Suprapubic skin (tissue), 3 donors: ENCODE results near the gene STK17B.

Experiments
- CTCF ChIP-seq, 2 donors: fragments of 200-600 bp in 1 of 2; fragments of 450-650 bp in 1 of 2; sonication (generic) in 1 of 2; IDR thresholded peaks; one replicate each; pipeline ENCODE4 v1.5.1; 2016 to 2019; ENCODE audit warnings: antibody characterized with exemption in 2 of 2, mild to moderate bottlenecking in 1 of 2, moderate library complexity in 1 of 2
- EP300 ChIP-seq: sonication (generic); formaldehyde crosslinking; IDR thresholded peaks from one replicate; pipeline ENCODE4 v1.6.1; 2017; ENCODE audit warnings: antibody characterized with exemption

DNA sequence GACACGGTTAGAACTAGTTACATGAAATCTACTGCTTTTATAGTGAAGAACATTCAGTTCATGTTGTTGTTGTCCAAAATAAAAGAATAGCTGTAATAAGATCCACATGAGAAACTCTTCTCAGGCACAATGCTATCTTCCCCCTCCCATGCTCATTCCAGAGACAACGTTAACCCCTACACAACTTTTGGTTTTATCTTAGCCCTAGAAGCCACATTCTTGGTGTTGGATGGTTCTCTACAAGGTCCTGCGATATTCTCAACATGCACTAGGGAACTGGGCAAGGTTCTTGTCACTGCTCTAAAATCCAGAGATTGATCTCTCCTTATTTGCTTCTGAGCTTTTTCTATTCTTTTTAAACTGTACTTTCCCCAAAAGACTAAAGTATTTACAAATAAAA is 51.5 kb downstream of the STK17B start:
- no peak for TF ChIP-seq EP300
- no peak for TF ChIP-seq CTCF (IDR thresholded peaks at IDR 0.05)
